ENCODE results near the gene NRIP1. TPM values are rescaled to one million over a fixed set of nuclear protein-coding genes. Genes with fewer than 3 reads are reported as not detected.

Gene NRIP1
- total and polyA plus RNA-seq, 2 donors from 2014 or later, result 7.4 to 60.4 TPM

GRCh38 chr21:15006594-15007230, 58.1 kb downstream of the NRIP1 start:
- TF ChIP-seq, protein P1, sequence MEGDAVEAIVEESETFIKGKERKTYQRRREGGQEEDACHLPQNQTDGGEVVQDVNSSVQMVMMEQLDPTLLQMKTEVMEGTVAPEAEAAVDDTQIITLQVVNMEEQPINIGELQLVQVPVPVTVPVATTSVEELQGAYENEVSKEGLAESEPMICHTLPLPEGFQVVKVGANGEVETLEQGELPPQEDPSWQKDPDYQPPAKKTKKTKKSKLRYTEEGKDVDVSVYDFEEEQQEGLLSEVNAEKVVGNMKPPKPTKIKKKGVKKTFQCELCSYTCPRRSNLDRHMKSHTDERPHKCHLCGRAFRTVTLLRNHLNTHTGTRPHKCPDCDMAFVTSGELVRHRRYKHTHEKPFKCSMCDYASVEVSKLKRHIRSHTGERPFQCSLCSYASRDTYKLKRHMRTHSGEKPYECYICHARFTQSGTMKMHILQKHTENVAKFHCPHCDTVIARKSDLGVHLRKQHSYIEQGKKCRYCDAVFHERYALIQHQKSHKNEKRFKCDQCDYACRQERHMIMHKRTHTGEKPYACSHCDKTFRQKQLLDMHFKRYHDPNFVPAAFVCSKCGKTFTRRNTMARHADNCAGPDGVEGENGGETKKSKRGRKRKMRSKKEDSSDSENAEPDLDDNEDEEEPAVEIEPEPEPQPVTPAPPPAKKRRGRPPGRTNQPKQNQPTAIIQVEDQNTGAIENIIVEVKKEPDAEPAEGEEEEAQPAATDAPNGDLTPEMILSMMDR (IDR thresholded peaks at IDR 0.05; ENCODE audit: borderline replicate concordance, extremely low read depth, insufficient read depth), result no peak
- FAIRE-seq (no peak), DNase-seq (no peak)
- H3K9ac ChIP-seq (ENCODE audit: low read length in 3 of 3), result no peak overlapping the region
- H3K4me3 ChIP-seq (ENCODE audit: low read length in 3 of 3), result no peak overlapping the region
- no peaks in the 10 kb centered on the region for H3K27me3 ChIP-seq (ENCODE audit: control insufficient read depth, insufficient read depth, low read length)
- no peaks in the 10 kb centered on the region for H3K36me3 ChIP-seq (ENCODE audit: control insufficient read depth in 2 of 3, insufficient read depth in 3 of 3, low read length in 3 of 3)
- H3K4me1 ChIP-seq (ENCODE audit: control insufficient read depth in 2 of 3, insufficient read depth in 2 of 3, low read depth in 1 of 3, low read length in 3 of 3), result peaks cover 0 to 25% (median 6%) of the 10 kb centered on the region in 3 donors
- intact Hi-C loops (cut with DNase I), result no loop called here
- no peaks in the 10 kb centered on the region for H3K9me3 ChIP-seq (ENCODE audit: control insufficient read depth in 2 of 3, insufficient read depth in 1 of 3, low read length in 3 of 3)
- no peak overlapping the region for H3K27ac ChIP-seq (ENCODE audit: low read depth in 2 of 2, low read length in 2 of 2)

DNA sequence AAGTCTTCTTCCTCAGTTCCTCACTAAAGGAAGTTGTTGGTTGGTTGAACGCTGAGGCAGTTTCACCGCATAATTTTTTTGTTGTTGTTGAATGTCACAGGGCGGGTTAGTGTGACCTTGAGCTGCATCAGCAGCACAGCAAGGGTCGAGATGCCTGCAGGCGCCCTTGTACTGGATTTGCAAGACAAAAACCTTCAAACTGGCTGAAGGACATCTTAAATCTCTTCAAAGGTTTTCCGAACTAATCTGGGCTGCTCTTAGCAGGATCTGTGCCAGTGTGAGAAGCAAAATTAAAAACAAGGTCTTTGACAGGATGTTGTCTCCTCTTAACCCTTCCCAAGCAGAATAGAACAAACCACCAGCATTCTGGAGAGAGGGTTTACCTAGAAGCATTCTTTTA, 59.4 kb downstream of the NRIP1 start:
- FAIRE-seq (no peak), DNase-seq (peak in 2 of 5 donors; percentile 27 to 40)
- intact Hi-C loops (cut with DNase I), result no loop called here
- Histone ChIP-seq H3K4me1 (ENCODE audit: control insufficient read depth in 2 of 3, insufficient read depth in 2 of 3, low read depth in 1 of 3, low read length in 3 of 3) (peaks cover 0 to 36% (median 6%) of the 10 kb centered on the region in 3 donors), H3K4me3 (ENCODE audit: low read length in 3 of 3) (peak overlapping the region in 1 of 3 donors; percentile 21), H3K27me3 (ENCODE audit: control insufficient read depth, insufficient read depth, low read length) (no peaks in the 10 kb centered on the region), H3K27ac (ENCODE audit: low read depth in 2 of 2, low read length in 2 of 2) (peak overlapping the region; percentile 49 to 55), H3K9me3 (ENCODE audit: control insufficient read depth in 2 of 3, insufficient read depth in 1 of 3, low read length in 3 of 3) (no peaks in the 10 kb centered on the region), H3K9ac (ENCODE audit: low read length in 3 of 3) (peak overlapping the region in 1 of 3 donors; percentile 20), H3K36me3 (ENCODE audit: control insufficient read depth in 2 of 3, insufficient read depth in 3 of 3, low read length in 3 of 3) (no peaks in the 10 kb centered on the region)
- TF ChIP-seq, protein P1 (IDR thresholded peaks at IDR 0.05; ENCODE audit: borderline replicate concordance, extremely low read depth, insufficient read depth), result no peak

DNA sequence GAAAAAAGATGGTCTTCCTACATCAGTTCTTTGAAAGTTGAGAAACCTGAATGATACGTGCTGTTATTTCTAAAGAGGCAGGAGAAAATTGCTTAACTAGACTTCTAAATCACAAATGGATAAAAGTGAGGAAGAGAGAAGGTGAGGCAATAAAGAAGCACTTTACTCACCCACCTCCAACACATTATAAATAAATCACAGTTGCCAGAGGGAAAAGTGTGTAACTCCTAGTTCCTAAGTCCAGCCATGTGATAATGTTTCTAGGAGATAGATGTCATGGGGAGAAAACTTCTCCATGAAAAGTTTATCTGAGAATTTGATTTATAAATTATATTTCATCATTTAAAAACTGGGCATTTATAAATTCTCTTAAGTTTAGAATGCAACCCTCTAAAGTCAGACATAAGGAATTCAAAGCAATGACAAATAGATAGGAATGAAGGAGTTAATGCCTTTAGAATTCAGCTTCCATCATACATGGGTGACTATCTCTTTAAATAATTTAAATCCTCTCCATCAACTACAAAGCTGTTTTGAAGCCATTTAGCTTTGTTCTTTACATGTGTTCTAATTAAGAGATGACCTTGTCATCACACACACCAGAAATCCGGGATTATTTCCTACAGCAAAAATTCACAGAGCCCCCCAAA, 60.0 kb downstream of the NRIP1 start:
- Histone ChIP-seq H3K27ac (ENCODE audit: low read depth in 2 of 2, low read length in 2 of 2) (peak overlapping the region in 1 of 2 donors; percentile 55), H3K9me3 (ENCODE audit: control insufficient read depth in 2 of 3, insufficient read depth in 1 of 3, low read length in 3 of 3) (no peaks in the 10 kb centered on the region), H3K27me3 (ENCODE audit: control insufficient read depth, insufficient read depth, low read length) (no peaks in the 10 kb centered on the region), H3K4me3 (ENCODE audit: low read length in 3 of 3) (peak overlapping the region in 1 of 3 donors; percentile 21), H3K9ac (ENCODE audit: low read length in 3 of 3) (peak overlapping the region in 1 of 3 donors; percentile 20), H3K36me3 (ENCODE audit: control insufficient read depth in 2 of 3, insufficient read depth in 3 of 3, low read length in 3 of 3) (no peaks in the 10 kb centered on the region), H3K4me1 (ENCODE audit: control insufficient read depth in 2 of 3, insufficient read depth in 2 of 3, low read depth in 1 of 3, low read length in 3 of 3) (peaks cover 0 to 36% (median 6%) of the 10 kb centered on the region in 3 donors)
- intact Hi-C loops (cut with DNase I), result no loop called here
- TF ChIP-seq, protein P1 (IDR thresholded peaks at IDR 0.05; ENCODE audit: borderline replicate concordance, extremely low read depth, insufficient read depth), result no peak
- peak; percentile 6 for FAIRE-seq
- no peak for DNase-seq

All from kidney (tissue), 14 donors.